Amygdala (tissue), 56 donors: Measurements from ENCODE around the gene PCDHGA4.
"Not testable (repeated sequence)": the region's sequence is repeated elsewhere in the genome, so short reads cannot be mapped to it uniquely, and the experiment has no call there.

Source experiments
- DNase-seq, 56 donors: peaks; one replicate each; lab custom pipeline; 2025; lab: John Stamatoyannopoulos, UW

Gene PCDHGA4

GRCh38 chr5:141346017-141346416, 8.8 kb upstream of the PCDHGA4 start:
- not testable (repeated sequence) for DNase-seq

- peak in 4 of 56 donors; percentile 2 to 17 (median 12) for DNase-seq
Measured at GRCh38 chr5:141349917-141350619, 4.8 kb upstream of the PCDHGA4 start, which contains the start of gene PCDHGB1. TSS of gene PCDHGB1 (plus strand) at chr5:141350099. CDS start at chr5:141350261, 162 bp downstream.

DNA sequence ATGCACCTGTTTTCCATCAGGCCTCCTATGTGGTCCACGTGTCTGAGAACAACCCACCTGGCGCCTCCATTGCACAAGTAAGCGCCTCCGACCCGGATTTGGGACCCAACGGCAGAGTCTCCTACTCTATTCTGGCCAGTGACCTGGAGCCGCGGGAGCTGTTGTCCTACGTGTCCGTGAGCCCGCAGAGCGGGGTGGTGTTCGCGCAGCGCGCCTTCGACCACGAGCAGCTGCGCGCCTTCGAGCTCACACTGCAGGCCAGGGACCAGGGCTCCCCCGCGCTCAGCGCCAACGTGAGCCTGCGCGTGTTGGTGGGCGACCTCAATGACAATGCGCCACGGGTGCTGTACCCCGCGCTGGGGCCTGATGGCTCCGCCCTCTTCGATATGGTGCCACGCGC, 3.2 kb upstream of the PCDHGA4 start:
- DNase-seq, result no peak

GRCh38 chr5:141355641-141356040, 820 bp downstream of the PCDHGA4 start:
- no peak for DNase-seq

GRCh38 chr5:141356133-141356532, 1.3 kb downstream of the PCDHGA4 start:
- no peak for DNase-seq

DNA sequence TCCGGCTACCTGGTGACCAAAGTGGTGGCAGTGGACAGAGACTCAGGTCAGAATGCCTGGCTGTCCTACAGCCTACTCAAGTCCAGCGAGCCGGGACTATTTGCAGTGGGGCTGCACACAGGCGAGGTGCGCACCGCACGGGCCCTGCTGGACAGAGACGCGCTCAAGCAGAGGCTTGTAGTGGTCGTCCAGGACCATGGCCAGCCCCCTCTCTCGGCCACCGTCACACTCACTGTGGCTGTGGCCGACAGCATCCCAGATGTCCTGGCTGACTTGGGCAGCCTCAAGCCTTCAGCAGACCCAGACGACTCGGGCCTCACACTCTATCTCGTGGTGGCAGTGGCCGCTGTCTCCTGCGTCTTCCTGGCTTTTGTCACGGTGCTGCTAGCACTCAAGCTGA, 2.1 kb downstream of the PCDHGA4 start:
- DNase-seq, result no peak

GRCh38 chr5:141359790-141360426, 5.1 kb downstream of the PCDHGA4 start, which contains the start of gene PCDHGB2:
TSS of gene PCDHGB2 (plus strand) at chr5:141359994. CDS start at chr5:141360136, 142 bp downstream.
- no peak for DNase-seq

DNA sequence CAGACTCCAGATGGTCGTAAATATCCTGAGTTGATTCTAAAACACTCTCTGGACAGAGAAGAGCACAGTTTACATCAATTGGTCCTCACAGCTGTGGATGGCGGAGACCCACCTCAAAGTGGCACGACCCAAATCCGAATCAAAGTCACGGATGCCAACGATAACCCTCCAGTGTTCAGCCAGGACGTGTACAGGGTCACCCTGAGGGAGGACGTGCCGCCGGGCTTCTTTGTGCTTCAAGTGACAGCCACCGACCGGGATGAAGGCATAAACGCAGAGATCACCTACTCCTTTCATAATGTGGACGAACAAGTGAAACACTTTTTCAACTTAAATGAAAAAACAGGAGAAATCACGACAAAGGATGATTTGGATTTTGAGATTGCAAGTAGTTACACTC, 5.9 kb downstream of the PCDHGA4 start:
- DNase-seq, result no peak

DNA sequence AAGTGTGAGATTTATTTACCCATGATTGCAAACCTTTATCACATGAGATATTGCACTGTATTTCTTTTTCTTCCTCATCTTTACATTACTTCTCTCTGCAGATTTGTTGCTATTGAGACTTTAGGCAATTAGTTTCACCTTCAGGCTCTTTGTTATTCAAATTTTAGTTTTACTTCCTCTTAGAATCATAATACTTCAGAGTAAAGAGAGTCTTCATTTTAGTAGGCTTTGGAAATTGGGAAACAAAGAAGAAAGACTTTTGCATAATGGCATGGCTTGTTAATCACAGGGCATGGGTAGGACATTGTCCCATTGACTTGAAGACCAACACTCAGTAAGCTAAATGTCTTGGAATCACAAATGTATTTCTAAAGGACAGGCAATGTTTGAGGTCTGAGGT, 7.9 kb downstream of the PCDHGA4 start:
- DNase-seq, result no peak

DNA sequence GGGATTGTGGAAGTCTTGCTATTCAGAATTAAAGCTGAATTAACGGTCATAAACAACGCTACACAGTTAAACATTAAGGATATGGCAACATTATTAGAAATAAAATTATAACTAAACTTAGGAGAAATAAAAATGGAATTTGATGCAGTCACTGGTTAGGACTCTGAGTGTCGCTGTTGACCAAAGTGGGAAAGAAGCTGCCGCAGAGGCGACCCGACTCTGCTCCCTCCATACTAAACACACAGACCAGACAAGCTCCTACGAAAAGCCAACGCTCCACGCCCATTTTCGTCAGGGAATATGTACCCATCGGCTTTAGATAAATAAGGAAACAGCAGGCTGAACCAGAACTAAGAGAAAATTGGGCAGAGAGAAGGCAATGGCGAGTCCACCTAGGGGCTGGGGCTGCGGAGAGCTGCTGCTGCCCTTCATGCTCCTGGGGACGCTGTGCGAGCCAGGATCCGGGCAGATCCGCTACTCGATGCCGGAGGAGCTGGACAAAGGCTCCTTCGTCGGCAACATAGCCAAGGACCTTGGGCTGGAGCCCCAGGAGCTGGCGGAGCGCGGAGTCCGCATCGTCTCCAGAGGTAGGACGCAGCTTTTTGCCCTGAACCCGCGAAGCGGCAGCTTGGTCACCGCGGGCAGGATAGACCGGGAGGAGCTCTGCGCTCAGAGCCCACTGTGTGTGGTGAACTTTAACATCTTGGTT, 9.3 kb downstream of the PCDHGA4 start, which contains the start of gene PCDHGA5:
PCDHGA5 (plus strand) TSS at position 211 of the 709 bp plus-strand sequence; CDS start at position 380, 169 bp downstream.
- DNase-seq, result no peak

DNA sequence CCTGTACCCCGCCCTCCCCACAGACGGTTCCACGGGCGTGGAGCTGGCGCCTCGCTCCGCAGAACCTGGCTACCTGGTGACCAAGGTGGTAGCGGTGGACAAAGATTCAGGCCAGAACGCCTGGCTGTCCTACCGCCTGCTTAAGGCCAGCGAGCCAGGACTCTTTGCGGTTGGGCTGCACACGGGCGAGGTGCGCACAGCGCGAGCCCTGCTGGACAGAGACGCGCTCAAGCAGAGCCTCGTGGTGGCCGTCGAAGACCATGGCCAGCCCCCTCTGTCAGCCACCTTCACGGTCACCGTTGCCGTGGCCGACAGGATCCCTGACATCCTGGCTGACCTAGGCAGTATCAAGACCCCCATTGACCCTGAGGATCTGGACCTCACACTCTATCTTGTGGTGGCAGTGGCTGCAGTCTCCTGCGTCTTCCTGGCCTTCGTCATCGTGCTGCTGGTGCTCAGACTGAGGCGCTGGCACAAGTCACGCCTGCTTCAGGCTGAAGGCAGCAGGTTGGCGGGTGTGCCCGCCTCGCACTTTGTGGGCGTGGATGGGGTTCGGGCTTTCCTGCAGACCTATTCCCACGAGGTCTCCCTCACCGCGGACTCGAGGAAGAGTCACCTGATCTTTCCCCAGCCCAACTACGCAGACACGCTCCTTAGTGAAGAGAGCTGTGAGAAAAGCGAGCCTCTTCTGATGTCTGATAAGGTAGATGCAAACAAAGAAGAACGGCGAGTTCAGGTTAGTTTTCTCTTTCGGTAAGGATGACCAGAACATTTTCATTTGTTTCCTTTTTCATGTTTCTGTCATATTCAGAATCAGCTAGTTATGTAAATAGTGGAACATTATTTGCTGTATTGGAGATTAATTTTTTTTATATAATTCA, 11.4 kb downstream of the PCDHGA4 start:
- no peak for DNase-seq

DNA sequence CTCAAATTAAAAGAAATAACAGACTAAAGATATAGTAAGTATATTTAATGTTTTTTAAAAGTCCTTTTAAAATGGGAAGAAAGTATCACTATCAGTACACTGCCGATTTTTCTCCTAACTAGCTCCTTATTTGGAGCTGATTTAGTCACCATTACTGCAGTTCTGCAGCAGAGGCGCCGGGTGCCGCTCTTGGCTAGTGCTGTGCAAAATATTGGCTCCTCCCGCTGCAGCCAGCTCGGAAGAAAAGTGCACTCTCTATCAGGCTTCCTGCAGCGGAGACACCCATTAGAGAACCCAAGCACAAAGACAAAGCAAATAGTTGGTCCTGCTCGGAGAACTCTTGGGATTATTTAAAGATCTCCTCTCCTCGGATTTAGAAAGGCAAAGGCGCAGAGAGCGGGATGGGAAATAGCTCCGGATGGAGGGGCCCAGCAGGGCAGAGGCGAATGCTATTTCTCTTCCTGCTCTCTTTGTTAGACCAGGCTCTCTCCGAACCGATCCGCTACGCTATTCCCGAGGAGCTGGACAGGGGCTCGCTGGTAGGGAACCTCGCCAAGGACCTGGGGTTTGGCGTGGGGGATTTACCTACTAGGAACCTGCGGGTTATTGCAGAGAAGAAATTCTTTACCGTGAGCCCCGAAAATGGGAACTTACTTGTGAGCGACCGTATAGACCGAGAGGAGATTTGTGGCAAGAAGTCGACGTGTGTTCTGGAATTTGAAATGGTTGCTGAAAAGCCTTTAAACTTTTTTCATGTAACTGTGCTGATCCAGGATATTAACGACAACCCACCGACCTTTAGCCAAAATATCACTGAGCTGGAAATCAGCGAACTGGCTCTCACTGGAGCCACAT, 15.4 kb downstream of the PCDHGA4 start, which contains the start of gene PCDHGB3:
PCDHGB3 (plus strand) TSS at position 249 of the 855 bp plus-strand sequence; CDS start at position 402, 153 bp downstream.
- peak in 2 of 56 donors; percentile 2 to 3 for DNase-seq

GRCh38 chr5:141371572-141372475, 17.0 kb downstream of the PCDHGA4 start:
- DNase-seq, result no peak

- no peak for DNase-seq
Measured at GRCh38 chr5:141373673-141374317, 19.0 kb downstream of the PCDHGA4 start, which contains the start of gene PCDHGA6. TSS of gene PCDHGA6 (plus strand) at chr5:141373891. CDS start at chr5:141374084, 193 bp downstream.

DNA sequence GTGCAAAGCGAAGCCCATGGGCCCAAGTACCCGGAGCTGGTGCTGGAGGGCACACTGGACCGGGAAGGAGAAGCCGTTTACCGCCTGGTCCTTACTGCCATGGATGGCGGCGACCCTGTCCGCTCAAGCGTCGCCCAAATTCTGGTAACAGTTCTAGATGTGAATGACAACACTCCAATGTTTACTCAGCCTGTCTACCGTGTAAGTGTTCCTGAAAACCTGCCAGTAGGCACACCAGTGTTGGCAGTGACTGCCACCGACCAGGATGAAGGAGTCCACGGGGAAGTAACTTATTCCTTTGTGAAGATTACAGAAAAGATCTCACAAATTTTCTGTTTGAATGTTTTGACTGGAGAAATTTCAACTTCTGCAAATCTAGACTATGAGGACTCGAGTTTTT, 19.8 kb downstream of the PCDHGA4 start:
- DNase-seq, result no peak

- DNase-seq, result not testable (repeated sequence)
Measured at GRCh38 chr5:141375444-141376155, 20.8 kb downstream of the PCDHGA4 start.
